Measurements from ENCODE around the gene SYT3. TPM values are rescaled to one million over a fixed set of nuclear protein-coding genes. Genes with fewer than 3 reads are reported as not detected.

Gene SYT3
- total RNA-seq, 1 experiment from 2014 or later: 14.6 TPM

GRCh38 chr19:50649433-50650391 is 10.0 kb upstream of the SYT3 start, which contains the start of gene C19orf81:
Gene C19orf81, plus strand, starts transcription at chr19:50649445. Its CDS starts 0 bp downstream, at chr19:50649445.
- TF ChIP-seq FOXP4 (CRISPR knock-in tag; IDR thresholded peaks at IDR 0.05) (no peak), NFYB (CRISPR knock-in tag; conservative IDR thresholded peaks at IDR 0.05; ENCODE audit: low read depth) (peak; percentile 50), SP1 (CRISPR knock-in tag; conservative IDR thresholded peaks at IDR 0.05) (peak; percentile 38; the same call in 1 of the 2 replicates), FOXK1 (CRISPR knock-in tag; IDR thresholded peaks at IDR 0.05) (0 out of 2 replicates have a peak, but pooled peaks have one; percentile 44)
- ATAC-seq (peak; percentile 89), DNase-seq (ENCODE audit: low spot score) (peak; percentile 79)
- CTCF ChIA-PET: interaction anchor here (0.9 to 2.1 kb wide), 19 partner anchors 8 to 367 kb away, joined by 3 to 10 read pairs (median 4); partner anchors contain the start of genes JOSD2 and SYT3
- no peaks in the 10 kb centered on the region for H3K36me3 Mint-ChIP-seq
- H3K27ac Mint-ChIP-seq: peak within 1 kb of the TSS; percentile 66; the same call in 1 of the 2 replicates
- peak within 1 kb of the TSS; percentile 44 for H3K4me3 Mint-ChIP-seq
- peaks cover 3% of the 10 kb centered on the region for H3K9me3 Mint-ChIP-seq
- peaks cover 21% of the 10 kb centered on the region for H3K4me1 Mint-ChIP-seq
- POLR2A ChIA-PET: interaction anchor here (0.7 kb wide), 1 partner anchor 918 kb away, joined by 3 read pairs; no protein-coding TSS in a partner anchor
- peaks cover 35% of the 10 kb centered on the region for H3K27me3 Mint-ChIP-seq (ENCODE audit: low read depth)

- TF ChIP-seq, protein P1, sequence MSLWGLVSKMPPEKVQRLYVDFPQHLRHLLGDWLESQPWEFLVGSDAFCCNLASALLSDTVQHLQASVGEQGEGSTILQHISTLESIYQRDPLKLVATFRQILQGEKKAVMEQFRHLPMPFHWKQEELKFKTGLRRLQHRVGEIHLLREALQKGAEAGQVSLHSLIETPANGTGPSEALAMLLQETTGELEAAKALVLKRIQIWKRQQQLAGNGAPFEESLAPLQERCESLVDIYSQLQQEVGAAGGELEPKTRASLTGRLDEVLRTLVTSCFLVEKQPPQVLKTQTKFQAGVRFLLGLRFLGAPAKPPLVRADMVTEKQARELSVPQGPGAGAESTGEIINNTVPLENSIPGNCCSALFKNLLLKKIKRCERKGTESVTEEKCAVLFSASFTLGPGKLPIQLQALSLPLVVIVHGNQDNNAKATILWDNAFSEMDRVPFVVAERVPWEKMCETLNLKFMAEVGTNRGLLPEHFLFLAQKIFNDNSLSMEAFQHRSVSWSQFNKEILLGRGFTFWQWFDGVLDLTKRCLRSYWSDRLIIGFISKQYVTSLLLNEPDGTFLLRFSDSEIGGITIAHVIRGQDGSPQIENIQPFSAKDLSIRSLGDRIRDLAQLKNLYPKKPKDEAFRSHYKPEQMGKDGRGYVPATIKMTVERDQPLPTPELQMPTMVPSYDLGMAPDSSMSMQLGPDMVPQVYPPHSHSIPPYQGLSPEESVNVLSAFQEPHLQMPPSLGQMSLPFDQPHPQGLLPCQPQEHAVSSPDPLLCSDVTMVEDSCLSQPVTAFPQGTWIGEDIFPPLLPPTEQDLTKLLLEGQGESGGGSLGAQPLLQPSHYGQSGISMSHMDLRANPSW (CRISPR knock-in tag; conservative IDR thresholded peaks at IDR 0.05; ENCODE audit: low read depth): no peak
- TF ChIP-seq, protein P2, sequence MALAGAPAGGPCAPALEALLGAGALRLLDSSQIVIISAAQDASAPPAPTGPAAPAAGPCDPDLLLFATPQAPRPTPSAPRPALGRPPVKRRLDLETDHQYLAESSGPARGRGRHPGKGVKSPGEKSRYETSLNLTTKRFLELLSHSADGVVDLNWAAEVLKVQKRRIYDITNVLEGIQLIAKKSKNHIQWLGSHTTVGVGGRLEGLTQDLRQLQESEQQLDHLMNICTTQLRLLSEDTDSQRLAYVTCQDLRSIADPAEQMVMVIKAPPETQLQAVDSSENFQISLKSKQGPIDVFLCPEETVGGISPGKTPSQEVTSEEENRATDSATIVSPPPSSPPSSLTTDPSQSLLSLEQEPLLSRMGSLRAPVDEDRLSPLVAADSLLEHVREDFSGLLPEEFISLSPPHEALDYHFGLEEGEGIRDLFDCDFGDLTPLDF (CRISPR knock-in tag; IDR thresholded peaks at IDR 0.05): no peak
- TF ChIP-seq SOX15 (CRISPR knock-in tag; IDR thresholded peaks at IDR 0.05) (no peak), MXD4 (CRISPR knock-in tag; IDR thresholded peaks at IDR 0.05; ENCODE audit: borderline replicate concordance) (no peak), NFE2L1 (CRISPR knock-in tag; IDR thresholded peaks at IDR 0.05) (no peak), IRF1 (CRISPR knock-in tag; IDR thresholded peaks at IDR 0.05) (no peak), ETV6 (CRISPR knock-in tag; IDR thresholded peaks at IDR 0.05) (no peak), ESRRA (CRISPR knock-in tag; IDR thresholded peaks at IDR 0.05; ENCODE audit: borderline replicate concordance) (no peak), MAX (CRISPR knock-in tag; IDR thresholded peaks at IDR 0.05) (no peak), GTF2I (CRISPR knock-in tag; conservative IDR thresholded peaks at IDR 0.05) (no peak), TEAD4 (CRISPR knock-in tag; IDR thresholded peaks at IDR 0.05) (no peak)
- TF ChIP-seq, protein P3, sequence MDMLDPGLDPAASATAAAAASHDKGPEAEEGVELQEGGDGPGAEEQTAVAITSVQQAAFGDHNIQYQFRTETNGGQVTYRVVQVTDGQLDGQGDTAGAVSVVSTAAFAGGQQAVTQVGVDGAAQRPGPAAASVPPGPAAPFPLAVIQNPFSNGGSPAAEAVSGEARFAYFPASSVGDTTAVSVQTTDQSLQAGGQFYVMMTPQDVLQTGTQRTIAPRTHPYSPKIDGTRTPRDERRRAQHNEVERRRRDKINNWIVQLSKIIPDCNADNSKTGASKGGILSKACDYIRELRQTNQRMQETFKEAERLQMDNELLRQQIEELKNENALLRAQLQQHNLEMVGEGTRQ (CRISPR knock-in tag; IDR thresholded peaks at IDR 0.05): no peak
- Mint-ChIP-seq H3K36me3 (no peaks in the 10 kb centered on the region), H3K4me3 (no peak overlapping the region), H3K4me1 (peaks cover 15% of the 10 kb centered on the region), H3K27me3 (ENCODE audit: low read depth) (peaks cover 26% of the 10 kb centered on the region), H3K9me3 (no peaks in the 10 kb centered on the region), H3K27ac (no peak overlapping the region)
- DNase-seq (ENCODE audit: low spot score): no peak
- POLR2A ChIA-PET: no interaction called here
- no peak; the same call in 1 of the 2 replicates for ATAC-seq
- CTCF ChIA-PET: interaction anchor here (0.9 to 2.1 kb wide), 14 partner anchors 8 to 316 kb away, joined by 3 to 7 read pairs (median 4); partner anchors contain the start of gene SYT3
These were observed 9.0 kb upstream of the SYT3 start for GRCh38 chr19:50648659-50649058.
